Measurements from ENCODE around the gene PIGM.
A peak's percentile ranks its signal among the peaks of the same experiment; 100 is the strongest.
"Not testable (repeated sequence)": the region's sequence is repeated elsewhere in the genome, so short reads cannot be mapped to it uniquely, and the experiment has no call there.

PIGM gene

DNA sequence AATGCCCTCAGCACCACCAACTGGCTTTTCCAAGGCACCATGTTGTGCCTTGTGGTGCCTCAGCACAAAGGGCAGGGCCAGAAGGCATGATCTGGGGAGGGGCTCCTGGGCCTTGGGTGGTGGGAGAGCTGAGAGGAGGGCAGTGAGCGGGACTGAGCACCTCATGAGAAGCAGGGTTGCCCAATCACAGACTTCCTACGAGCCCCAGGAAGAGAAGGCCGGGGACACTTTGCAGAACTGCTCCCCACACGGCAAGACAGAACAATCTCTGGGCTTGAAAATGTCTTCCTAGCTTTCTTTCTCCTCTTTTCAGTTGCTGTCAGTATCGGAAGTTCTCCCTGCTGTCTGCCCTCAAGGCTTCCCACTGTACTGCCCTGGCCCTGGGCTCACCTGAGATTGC is 31.4 kb upstream of the PIGM start:
- in situ Hi-C loops (cut with HindIII; ENCODE audit: low pct_ligation_motif_present, low pct_unique_long_range_greater_than_20kb, low sequenced_read_pairs), result no loop called here
- no peak for DNase-seq

GRCh38 chr1:160062230-160062532 is 30.4 kb upstream of the PIGM start:
- no peak for DNase-seq
- in situ Hi-C loops (cut with HindIII; ENCODE audit: low pct_ligation_motif_present, low pct_unique_long_range_greater_than_20kb, low sequenced_read_pairs), result no loop called here

DNA sequence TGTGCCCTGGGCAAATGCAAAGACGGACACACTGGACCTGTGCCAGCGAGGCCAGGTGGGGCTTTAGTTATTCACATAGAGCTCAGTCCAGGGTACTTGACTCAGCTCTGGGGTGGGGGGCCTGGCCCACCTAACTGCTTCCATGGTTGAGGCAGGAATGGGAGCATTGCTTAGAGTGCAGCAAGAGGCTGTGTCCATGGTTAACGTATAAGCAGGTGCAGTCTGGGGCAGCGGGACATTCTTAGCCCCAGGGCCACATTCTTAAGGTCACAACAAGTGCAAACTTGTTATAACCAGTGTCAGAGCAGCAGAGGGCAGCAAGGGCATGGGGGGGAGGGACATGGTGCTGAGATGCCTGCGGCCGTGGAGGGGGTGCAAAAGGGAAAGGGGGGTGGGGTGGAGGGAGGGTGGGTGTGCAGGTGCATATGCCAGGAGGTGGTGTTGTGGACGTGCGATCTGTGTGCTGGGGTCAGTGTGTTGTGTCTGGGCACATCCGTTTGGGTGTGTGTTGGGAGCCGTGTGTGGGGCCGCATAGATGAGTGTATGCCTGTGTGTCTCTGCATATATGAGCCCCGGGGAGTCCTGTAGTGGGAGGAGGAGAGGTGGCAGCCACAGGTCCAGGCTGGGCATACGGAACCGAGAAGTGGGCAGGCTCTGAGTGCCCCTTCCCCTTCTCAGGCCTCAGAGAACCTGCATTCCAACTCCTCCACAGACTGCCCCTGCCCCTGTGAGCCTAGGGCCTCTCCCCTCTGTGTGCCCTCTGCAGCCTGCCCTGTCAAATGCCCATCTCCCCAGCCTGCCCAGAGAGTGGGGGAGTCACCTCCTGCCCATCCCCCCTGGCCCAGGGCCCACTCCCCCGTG is 29.8 kb upstream of the PIGM start:
- DNase-seq, result no peak
- in situ Hi-C loops (cut with HindIII; ENCODE audit: low pct_ligation_motif_present, low pct_unique_long_range_greater_than_20kb, low sequenced_read_pairs), result no loop called here

DNA sequence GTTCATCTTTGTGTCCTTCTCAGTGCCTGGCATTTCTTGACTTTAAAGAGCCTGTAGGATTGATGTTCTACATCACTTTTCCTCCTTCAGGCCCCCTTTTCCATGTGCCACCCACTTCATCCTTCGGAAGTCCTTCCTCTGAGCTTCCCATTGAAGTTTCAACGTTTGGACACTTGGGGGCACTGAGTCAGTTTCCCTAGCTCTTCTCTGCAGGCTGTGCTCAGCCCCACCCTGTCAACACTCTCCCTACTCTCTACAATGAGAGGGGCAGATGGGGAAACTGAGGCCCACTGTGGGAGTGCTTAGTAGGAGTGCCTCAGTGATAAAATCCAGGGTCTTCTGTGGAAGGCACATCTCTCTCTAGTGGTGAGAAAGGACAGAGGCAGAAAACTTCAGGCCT is 26.3 kb upstream of the PIGM start:
- in situ Hi-C loops (cut with HindIII; ENCODE audit: low pct_ligation_motif_present, low pct_unique_long_range_greater_than_20kb, low sequenced_read_pairs), result no loop called here
- DNase-seq, result peak; percentile 41

- no peak for DNase-seq
- in situ Hi-C loops (cut with HindIII; ENCODE audit: low pct_ligation_motif_present, low pct_unique_long_range_greater_than_20kb, low sequenced_read_pairs), result no loop called here
Measured at GRCh38 chr1:160056648-160057169, 24.9 kb upstream of the PIGM start.

DNA sequence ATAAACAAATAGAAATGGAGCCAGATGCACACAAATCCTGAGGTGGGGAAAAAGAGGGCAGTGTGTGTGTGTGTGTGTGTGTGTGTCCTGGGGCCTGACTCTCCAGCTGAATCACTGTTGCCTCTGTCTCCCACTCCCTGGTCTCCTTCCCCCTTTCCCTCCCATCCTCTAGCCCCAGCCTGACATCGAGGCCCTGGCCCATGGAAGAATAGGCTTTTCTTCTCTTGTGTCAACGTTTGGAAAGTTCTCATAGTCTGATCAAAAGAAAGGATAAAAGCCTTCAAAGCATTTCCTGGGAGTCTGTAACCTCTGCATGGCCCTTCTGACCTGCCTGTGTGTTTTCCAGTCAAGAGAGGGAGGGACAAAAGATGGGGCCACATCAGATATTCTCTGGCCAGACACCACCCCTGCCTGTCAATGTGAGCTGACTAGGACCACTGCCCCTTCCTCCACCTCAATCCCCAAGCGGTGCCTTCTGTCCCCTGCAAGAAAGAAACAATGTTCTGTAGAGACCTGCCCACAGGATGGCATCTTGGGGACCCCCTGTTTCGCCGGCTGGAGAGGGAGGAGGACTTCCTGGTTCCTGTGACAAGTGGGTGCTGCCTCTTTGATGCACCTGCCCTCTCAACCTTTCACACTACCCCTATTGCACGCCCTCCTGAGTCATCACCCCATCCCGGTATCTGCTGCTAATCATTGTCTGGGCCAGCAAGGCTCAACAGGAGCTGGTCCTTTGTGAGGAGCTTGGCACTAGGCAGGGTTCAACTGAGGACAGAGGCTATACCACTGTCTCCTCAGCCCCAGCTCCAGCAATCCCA is 22.0 kb upstream of the PIGM start:
- in situ Hi-C loops (cut with HindIII; ENCODE audit: low pct_ligation_motif_present, low pct_unique_long_range_greater_than_20kb, low sequenced_read_pairs), result no loop called here
- DNase-seq, result no peak

DNA sequence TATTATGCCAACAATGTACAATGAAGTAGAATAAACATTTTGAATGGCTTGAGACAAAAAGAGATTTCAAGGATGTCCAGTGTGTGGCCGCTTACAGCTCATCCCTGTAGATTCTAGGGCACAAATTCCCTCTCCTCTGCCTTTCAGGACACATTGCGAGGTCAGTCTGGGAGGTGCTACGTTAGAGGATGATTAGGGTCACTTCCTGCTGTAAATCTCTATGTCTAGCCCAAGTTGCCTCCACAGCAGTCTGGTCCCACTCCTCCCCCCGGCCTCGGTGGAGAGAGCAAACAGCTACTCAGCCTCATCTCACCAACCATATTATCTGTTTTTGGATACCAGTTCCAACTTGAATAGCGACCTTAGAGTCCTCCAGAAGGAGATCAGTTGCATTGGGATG is 21.1 kb upstream of the PIGM start:
- in situ Hi-C loops (cut with HindIII; ENCODE audit: low pct_ligation_motif_present, low pct_unique_long_range_greater_than_20kb, low sequenced_read_pairs), result no loop called here
- DNase-seq, result no peak

DNA sequence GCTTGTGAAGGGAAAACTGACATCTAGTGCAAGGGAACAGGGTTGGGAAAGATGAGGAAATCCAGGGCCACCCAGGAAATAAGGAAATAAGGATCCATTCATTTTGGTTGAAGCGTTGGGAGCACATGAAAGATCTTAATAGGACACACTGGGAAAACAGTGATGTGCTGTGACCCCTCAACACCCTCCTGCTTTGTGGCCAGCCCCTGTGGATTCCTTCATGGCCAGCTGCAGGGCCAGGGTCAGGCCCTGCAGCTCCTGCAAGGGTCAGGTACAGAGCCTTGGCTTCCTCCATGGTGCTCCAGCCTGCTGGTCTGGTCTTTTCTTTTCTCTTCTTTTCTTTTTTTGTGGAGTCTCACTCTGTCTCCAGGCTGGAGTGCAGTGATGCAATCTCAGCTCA is 18.8 kb upstream of the PIGM start:
- no peak for DNase-seq
- in situ Hi-C loops (cut with HindIII; ENCODE audit: low pct_ligation_motif_present, low pct_unique_long_range_greater_than_20kb, low sequenced_read_pairs), result no loop called here

DNA sequence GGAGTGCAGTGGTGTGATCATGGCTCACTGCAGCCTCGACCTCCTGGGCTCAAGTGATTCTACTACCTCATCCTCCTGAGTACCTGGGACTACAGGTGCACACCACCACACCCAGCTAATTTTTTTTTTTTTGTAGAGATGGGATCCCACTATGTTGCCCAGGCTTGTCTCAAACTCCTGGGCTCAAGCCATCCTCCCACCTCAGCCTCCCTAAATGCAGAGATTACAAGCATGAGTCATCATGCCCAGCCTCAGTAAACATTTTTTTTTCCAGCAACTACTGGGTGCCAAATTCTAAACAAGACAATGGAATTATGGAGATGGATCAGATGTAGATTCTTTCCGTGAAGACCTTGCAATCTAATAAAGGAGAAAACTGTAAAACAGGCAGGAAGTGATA is 18.4 kb upstream of the PIGM start:
- in situ Hi-C loops (cut with HindIII; ENCODE audit: low pct_ligation_motif_present, low pct_unique_long_range_greater_than_20kb, low sequenced_read_pairs); DNase-seq: not testable (repeated sequence)

GRCh38 chr1:160049101-160049500 is 17.3 kb upstream of the PIGM start:
- in situ Hi-C loops (cut with HindIII; ENCODE audit: low pct_ligation_motif_present, low pct_unique_long_range_greater_than_20kb, low sequenced_read_pairs), result no loop called here
- DNase-seq, result no peak

GRCh38 chr1:160048335-160048734 is 16.5 kb upstream of the PIGM start:
- no peak for DNase-seq
- in situ Hi-C loops (cut with HindIII; ENCODE audit: low pct_ligation_motif_present, low pct_unique_long_range_greater_than_20kb, low sequenced_read_pairs), result no loop called here

DNA sequence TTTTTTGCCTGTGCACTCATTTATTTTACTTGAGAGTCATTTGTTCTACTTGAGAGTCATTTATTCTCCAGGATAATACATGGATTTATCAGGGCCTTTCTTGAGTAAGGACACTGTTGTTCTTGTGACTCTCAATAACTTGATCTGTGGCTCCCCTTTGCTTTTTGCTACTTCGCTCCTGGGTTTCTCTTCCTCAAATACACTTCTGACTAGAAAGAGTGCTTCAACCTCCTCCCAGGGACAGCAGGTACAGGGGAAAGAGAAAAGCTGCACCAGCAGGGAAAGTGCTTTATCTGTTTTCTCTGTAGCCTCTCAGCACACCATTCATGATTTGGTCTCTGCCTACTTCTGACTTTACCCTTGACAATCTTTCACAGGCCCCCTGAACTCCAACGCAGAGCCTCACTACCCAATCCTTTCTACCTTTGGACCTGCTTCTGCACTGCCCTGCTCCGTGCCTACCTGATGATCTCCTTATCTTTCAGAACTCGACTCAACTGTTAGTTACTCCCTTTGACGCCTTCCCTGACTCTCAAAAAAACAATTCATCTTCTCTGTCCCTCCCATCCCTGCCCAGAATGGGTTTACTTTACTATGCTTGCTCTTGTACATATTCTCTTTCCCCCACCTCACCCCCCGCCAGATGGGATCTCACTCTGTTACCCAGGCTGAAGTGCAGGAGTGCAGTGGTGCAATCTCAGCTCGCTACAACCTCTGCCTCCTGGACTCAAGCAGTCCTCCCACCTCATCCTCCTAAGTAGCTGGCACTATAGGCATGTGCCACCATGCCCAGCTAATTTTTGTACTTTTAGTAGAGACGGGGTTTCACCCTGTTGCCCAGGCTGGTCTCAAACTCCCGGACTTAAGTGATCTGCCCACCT is 15.6 kb upstream of the PIGM start:
- no peak for DNase-seq
- in situ Hi-C loops (cut with HindIII; ENCODE audit: low pct_ligation_motif_present, low pct_unique_long_range_greater_than_20kb, low sequenced_read_pairs), result no loop called here

GRCh38 chr1:160046494-160047110 is 14.8 kb upstream of the PIGM start:
- peak; percentile 46 for DNase-seq
- in situ Hi-C loops (cut with HindIII; ENCODE audit: low pct_ligation_motif_present, low pct_unique_long_range_greater_than_20kb, low sequenced_read_pairs), result no loop called here

GRCh38 chr1:160045653-160046052 is 13.9 kb upstream of the PIGM start:
- in situ Hi-C loops (cut with HindIII; ENCODE audit: low pct_ligation_motif_present, low pct_unique_long_range_greater_than_20kb, low sequenced_read_pairs), result no loop called here
- DNase-seq, result no peak

- in situ Hi-C loops (cut with HindIII; ENCODE audit: low pct_ligation_motif_present, low pct_unique_long_range_greater_than_20kb, low sequenced_read_pairs), result no loop called here
- no peak for DNase-seq
Measured at GRCh38 chr1:160043543-160043942, 11.8 kb upstream of the PIGM start.

GRCh38 chr1:160040476-160040875 is 8.7 kb upstream of the PIGM start:
- in situ Hi-C loops (cut with HindIII; ENCODE audit: low pct_ligation_motif_present, low pct_unique_long_range_greater_than_20kb, low sequenced_read_pairs), result no loop called here
- no peak for DNase-seq

DNA sequence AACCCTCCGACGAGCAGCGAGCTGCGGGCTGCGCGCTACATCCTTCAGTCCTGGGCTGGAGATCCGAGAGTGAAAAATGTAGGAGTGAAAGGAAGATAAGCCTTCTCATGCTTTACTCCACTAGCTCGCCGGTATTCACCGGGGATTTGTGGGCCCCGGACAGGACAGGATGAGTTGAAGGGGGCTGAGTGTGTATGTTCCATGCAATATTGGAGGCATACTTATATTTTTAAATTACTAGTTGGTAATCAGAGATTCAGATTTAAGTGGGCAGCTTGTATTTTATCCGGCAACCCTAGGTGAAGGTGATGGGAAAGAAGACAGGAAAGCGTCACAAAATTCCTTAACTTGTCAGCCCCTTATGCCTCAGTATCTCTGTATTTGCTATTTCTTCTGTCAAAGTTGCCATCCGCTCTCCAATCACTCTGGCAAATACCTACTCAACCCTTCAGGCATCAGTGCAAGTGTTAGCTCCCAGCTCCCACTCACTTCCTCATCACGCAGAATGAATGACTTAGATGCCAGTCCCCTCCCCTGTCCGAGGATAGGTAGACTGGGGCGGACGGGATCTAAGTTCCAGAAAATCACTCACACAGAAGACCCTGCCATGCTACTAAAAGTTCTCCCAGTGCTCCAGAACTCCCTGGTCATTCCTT is 503 bp upstream of the PIGM start:
- DNase-seq, result peak; percentile 52
- in situ Hi-C loops (cut with HindIII; ENCODE audit: low pct_ligation_motif_present, low pct_unique_long_range_greater_than_20kb, low sequenced_read_pairs), result no loop called here
